GM19455 (cell line): ENCODE data around the gene ITGAL.
"Not testable (repeated sequence)": the region's sequence is repeated elsewhere in the genome, so short reads cannot be mapped to it uniquely, and the experiment has no call there.

Source experiments
- ATAC-seq: cut with Tn5 transposase; IDR thresholded peaks from one replicate; pipeline ENCODE4 v1.9.1; 2021; ENCODE audit not compliant: unreplicated experiment

The ITGAL gene

DNA sequence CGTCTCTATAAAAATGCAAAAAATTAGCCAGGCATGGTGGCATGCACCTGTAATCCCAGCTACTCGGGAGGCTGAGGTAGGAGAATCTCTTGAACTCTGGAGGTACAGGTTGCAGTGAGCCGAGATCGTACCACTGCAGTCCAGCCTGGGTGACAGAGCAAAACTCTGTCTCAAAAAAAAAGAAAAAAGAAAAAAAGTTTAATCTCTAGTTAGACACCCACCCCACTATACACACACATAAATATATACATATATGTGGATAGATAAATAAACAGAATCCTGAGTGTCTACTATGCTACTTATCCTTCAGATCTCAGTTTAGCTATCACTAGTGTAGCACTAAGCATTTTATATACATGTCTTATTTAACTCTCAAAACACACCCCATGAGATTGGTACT, 18.7 kb downstream of the ITGAL start:
- no peak for ATAC-seq

GRCh38 chr16:30491744-30492308, 19.3 kb downstream of the ITGAL start:
- ATAC-seq: no peak

GRCh38 chr16:30493941-30494488, 21.5 kb downstream of the ITGAL start:
- ATAC-seq: no peak

DNA sequence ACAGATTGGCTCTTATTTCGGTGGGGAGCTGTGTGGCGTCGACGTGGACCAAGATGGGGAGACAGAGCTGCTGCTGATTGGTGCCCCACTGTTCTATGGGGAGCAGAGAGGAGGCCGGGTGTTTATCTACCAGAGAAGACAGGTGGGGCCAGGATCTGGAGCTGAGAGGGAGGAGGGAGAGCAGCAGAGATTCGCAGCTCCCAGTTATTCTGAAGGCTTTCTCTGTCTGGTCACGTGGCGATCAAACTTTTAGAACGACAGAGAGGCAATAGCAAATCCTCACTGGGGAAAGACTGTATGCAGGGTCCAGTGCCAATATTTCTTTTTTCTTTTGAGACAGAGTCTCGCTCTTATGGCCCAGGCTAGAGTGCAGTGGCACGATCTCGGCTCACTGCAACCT, 22.2 kb downstream of the ITGAL start:
- ATAC-seq: no peak

- no peak for ATAC-seq
Observed at GRCh38 chr16:30499284-30499683, 26.7 kb downstream of the ITGAL start.

- ATAC-seq: no peak
Observed at GRCh38 chr16:30503403-30504296, 31.1 kb downstream of the ITGAL start.

DNA sequence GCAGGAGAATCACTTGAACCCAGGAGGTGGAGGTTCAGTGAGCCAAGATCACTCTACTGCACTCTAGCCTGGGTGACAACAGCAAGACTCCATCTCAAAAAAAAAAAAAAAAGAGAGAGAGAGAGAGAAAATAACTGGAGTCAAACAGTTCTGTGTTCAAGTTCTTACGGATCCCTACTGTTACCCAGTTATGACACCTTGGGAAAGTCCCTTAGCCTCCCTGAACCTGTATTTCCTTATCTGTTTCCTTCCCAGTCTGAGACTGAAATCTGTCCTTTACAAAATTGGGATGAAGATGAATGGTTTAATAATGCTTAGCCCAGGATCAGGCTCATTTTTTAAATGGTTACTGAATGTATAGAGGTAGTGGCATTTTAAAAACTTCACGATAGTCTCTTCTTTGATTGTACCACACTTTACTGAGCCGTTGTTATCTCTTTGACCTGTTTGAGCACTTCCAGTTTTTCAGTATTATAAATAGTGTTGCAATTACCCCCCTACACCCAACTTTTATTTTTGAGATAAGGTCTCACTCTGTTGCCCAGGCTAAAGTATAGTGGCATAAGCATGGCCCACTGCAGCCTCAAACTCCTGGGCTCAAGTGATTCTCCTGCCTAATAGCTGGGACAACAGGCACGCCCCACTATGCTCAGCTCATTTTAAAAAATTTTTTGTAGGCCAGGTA, 36.7 kb downstream of the ITGAL start:
- no peak for ATAC-seq

- no peak for ATAC-seq
Observed at GRCh38 chr16:30510376-30510938, 37.9 kb downstream of the ITGAL start.

DNA sequence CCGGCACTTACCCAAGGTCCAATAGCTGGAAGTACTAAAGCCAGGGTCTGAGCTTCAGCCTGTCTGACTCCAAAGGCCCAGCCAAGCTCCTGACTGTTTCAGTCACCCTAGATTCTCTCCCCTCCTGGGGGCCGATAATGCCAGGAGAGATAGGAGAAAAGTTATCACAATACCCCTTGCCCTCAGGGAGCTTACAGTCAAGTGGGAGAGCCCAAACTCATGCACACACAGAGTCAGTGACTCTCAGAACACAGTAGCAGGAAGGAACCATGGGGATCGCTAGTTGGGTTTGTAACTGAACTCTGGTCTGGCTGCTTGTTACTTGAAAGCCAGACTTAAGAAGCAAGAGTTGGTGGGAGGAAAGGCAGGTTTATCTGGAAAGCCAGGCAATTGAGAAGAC, 39.0 kb downstream of the ITGAL start:
- no peak for ATAC-seq

- no peak for ATAC-seq
Observed at GRCh38 chr16:30515275-30515674, 42.7 kb downstream of the ITGAL start.

DNA sequence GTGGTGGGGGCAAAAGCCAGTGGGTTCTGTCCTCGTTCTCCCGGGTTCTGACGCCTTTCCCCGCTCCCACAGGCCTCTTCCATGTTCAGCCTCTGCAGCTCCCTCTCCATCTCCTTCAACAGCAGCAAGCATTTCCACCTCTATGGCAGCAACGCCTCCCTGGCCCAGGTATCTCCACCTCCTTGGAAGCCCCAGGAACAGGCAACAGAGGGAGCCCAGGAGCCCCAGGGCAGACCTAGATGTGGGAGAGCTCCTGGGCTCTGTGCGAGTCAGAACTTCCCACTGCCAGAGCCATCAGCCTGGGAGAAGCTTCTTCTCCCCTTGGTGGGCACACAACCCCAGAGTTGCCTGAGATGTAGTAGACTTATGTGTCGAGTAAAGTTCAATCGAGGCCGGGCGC, 46.0 kb downstream of the ITGAL start:
- no peak for ATAC-seq

GRCh38 chr16:30519120-30520049, 46.8 kb downstream of the ITGAL start:
- no peak for ATAC-seq

DNA sequence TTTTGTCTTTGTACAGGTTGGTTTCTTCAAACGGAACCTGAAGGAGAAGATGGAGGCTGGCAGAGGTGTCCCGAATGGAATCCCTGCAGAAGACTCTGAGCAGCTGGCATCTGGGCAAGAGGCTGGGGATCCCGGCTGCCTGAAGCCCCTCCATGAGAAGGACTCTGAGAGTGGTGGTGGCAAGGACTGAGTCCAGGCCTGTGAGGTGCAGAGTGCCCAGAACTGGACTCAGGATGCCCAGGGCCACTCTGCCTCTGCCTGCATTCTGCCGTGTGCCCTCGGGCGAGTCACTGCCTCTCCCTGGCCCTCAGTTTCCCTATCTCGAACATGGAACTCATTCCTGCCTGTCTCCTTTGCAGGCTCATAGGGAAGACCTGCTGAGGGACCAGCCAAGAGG, 48.9 kb downstream of the ITGAL start:
- no peak for ATAC-seq

DNA sequence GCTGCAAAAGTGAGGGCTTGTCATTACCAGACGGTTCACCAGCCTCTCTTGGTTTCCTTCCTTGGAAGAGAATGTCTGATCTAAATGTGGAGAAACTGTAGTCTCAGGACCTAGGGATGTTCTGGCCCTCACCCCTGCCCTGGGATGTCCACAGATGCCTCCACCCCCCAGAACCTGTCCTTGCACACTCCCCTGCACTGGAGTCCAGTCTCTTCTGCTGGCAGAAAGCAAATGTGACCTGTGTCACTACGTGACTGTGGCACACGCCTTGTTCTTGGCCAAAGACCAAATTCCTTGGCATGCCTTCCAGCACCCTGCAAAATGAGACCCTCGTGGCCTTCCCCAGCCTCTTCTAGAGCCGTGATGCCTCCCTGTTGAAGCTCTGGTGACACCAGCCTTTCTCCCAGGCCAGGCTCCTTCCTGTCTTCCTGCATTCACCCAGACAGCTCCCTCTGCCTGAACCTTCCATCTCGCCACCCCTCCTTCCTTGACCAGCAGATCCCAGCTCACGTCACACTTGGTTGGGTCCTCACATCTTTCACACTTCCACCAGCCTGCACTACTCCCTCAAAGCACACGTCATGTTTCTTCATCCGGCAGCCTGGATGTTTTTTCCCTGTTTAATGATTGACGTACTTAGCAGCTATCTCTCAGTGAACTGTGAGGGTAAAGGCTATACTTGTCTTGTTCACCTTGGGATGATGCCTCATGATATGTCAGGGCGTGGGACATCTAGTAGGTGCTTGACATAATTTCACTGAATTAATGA, 49.5 kb downstream of the ITGAL start:
- ATAC-seq: no peak

- ATAC-seq: not testable (repeated sequence)
Observed at GRCh38 chr16:30522702-30523463, 50.3 kb downstream of the ITGAL start.

GRCh38 chr16:30523768-30524574, 51.4 kb downstream of the ITGAL start:
- no peak for ATAC-seq

DNA sequence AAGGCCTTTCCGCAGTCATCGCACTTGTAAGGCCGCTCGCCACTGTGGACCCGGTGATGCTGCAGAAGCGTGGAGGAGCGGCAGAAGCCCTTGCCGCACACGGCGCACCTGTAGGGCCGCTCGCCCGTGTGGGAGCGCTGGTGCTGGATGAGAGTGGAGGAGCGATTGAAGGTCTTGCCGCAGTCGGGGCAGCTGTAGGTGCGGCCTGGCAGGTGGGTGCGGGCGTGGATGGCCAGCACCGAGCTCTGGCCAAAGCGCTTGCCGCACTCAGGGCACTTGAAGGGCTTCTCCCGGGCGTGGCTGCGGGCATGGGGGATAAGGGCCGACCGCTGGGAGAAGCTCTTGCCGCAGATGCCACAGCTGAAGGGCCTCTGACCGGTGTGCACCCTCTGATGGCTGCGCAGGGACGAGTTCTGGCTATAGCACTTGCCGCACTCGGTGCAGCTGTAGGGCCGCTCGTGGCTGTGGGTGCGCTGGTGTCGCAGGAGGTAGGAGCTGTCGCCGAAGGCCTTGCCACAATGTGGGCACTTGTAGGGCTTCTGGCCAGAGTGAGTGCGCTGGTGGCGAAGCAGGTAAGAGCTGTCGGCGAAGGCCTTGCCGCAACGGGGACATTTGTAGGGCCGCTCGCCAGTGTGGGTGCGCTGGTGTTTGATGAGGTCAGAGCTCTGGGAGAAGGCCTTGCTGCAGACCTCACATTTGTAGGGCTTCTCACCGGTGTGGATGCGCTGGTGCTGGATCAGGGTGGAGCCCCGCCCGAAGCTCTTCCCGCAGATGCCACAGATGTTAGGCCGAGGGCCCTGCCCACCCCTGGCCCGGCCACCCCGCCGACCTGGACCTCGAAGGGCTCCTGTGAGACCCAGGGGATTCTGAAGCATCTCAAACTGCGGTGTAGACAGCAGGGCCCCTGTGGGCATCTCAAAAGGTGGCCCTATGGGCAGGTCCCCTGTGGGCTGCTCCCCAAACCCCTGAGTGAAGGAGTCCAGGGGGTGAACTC, 52.3 kb downstream of the ITGAL start:
- ATAC-seq: no peak
